ENCODE measurements around the gene ITPKB. TPM values are rescaled to one million over a fixed set of nuclear protein-coding genes. Genes with fewer than 3 reads are reported as not detected.

Gene ITPKB
- total RNA-seq, 1 experiment from 2014 or later = 4.4 TPM

GRCh38 chr1:226636847-226637096 is 102.3 kb downstream of the ITPKB start:
- intact Hi-C loops (cut with micrococcal nuclease; ENCODE audit: unreplicated experiment) = no loop called here
- no peak for TF ChIP-seq CTCF (IDR thresholded peaks at IDR 0.05; ENCODE audit: insufficient read depth in 1 of 2, low read depth in 1 of 2, low read length in 1 of 2, severe bottlenecking in 1 of 2, unreplicated experiment in 1 of 2)
- no peaks in the 10 kb centered on the region for H3K4me1 ChIP-seq
- no peak overlapping the region for H3K4me3 ChIP-seq (ENCODE audit: low read depth, low read length)
- ChIA-PET CTCF (no interaction called here), POLR2A (no interaction called here)
- Mint-ChIP-seq H3K9me3 (ENCODE audit: unreplicated experiment) (no peaks in the 10 kb centered on the region), H3K4me1 (ENCODE audit: low read depth, unreplicated experiment) (no peaks in the 10 kb centered on the region), H3K4me3 (ENCODE audit: unreplicated experiment) (no peak overlapping the region), H3K36me3 (ENCODE audit: insufficient read depth, unreplicated experiment) (no peaks in the 10 kb centered on the region), H3K27me3 (ENCODE audit: insufficient read depth, unreplicated experiment) (no peaks in the 10 kb centered on the region), H3K27ac (ENCODE audit: unreplicated experiment) (no peak overlapping the region)
- no TSS peak for BruUV-seq (replicated peaks)
- no peak for DNase-seq
- no peaks in the 10 kb centered on the region; the same call in 1 of the 2 replicates for H3K36me3 ChIP-seq (ENCODE audit: control insufficient read depth, insufficient read depth, low read length)
- no peaks in the 10 kb centered on the region for H3K27me3 ChIP-seq (replicated peaks; ENCODE audit: control insufficient read depth, insufficient read depth, low read length)
- H3K9me3 ChIP-seq = no peaks in the 10 kb centered on the region

- no peaks in the 10 kb centered on the region for H3K9me3 Mint-ChIP-seq (ENCODE audit: unreplicated experiment)
- no peak overlapping the region for H3K27ac Mint-ChIP-seq (ENCODE audit: unreplicated experiment)
- Histone ChIP-seq H3K9me3 (no peaks in the 10 kb centered on the region), H3K36me3 (ENCODE audit: control insufficient read depth, insufficient read depth, low read length) (no peaks in the 10 kb centered on the region; the same call in 1 of the 2 replicates), H3K4me1 (no peaks in the 10 kb centered on the region), H3K4me3 (ENCODE audit: low read depth, low read length) (no peak overlapping the region), H3K27me3 (replicated peaks; ENCODE audit: control insufficient read depth, insufficient read depth, low read length) (no peaks in the 10 kb centered on the region)
- no peaks in the 10 kb centered on the region for H3K4me1 Mint-ChIP-seq (ENCODE audit: low read depth, unreplicated experiment)
- no peaks in the 10 kb centered on the region for H3K27me3 Mint-ChIP-seq (ENCODE audit: insufficient read depth, unreplicated experiment)
- no peak for TF ChIP-seq CTCF (IDR thresholded peaks at IDR 0.05; ENCODE audit: insufficient read depth in 1 of 2, low read depth in 1 of 2, low read length in 1 of 2, severe bottlenecking in 1 of 2, unreplicated experiment in 1 of 2)
- BruUV-seq (replicated peaks) = no TSS peak
- intact Hi-C loops (cut with micrococcal nuclease; ENCODE audit: unreplicated experiment) = loop anchor here (2.0 kb wide), 2 partner anchors 45 to 211 kb away; no protein-coding TSS in a partner anchor
- H3K4me3 Mint-ChIP-seq (ENCODE audit: unreplicated experiment) = no peak overlapping the region
- no peak for DNase-seq
- ChIA-PET CTCF (interaction anchor here (0.8 kb wide), 2 partner anchors 21 to 44 kb away, joined by 3 read pairs; no protein-coding TSS in a partner anchor), POLR2A (no interaction called here)
- no peaks in the 10 kb centered on the region for H3K36me3 Mint-ChIP-seq (ENCODE audit: insufficient read depth, unreplicated experiment)
Measured at GRCh38 chr1:226635456-226635941, 103.6 kb downstream of the ITPKB start.

- BruUV-seq (replicated peaks) = no TSS peak
- CTCF ChIA-PET = interaction anchor here (0.8 kb wide), 1 partner anchor 45 kb away, joined by 3 read pairs; no protein-coding TSS in a partner anchor
- H3K27me3 Mint-ChIP-seq (ENCODE audit: insufficient read depth, unreplicated experiment) = no peaks in the 10 kb centered on the region
Measured at GRCh38 chr1:226634611-226635246, 104.4 kb downstream of the ITPKB start.

More at GRCh38 chr1:226634611-226635246, 104.4 kb downstream of the ITPKB start:
- POLR2A ChIA-PET = no interaction called here
- Mint-ChIP-seq H3K4me3 (ENCODE audit: unreplicated experiment) (no peak overlapping the region), H3K27ac (ENCODE audit: unreplicated experiment) (no peak overlapping the region), H3K4me1 (ENCODE audit: low read depth, unreplicated experiment) (no peaks in the 10 kb centered on the region), H3K9me3 (ENCODE audit: unreplicated experiment) (no peaks in the 10 kb centered on the region), H3K36me3 (ENCODE audit: insufficient read depth, unreplicated experiment) (no peaks in the 10 kb centered on the region)
- H3K9me3 ChIP-seq = no peaks in the 10 kb centered on the region
- no peak overlapping the region for H3K4me3 ChIP-seq (ENCODE audit: low read depth, low read length)
- no peaks in the 10 kb centered on the region; the same call in 1 of the 2 replicates for H3K36me3 ChIP-seq (ENCODE audit: control insufficient read depth, insufficient read depth, low read length)
- DNase-seq = no peak
- no peak for TF ChIP-seq CTCF (IDR thresholded peaks at IDR 0.05; ENCODE audit: insufficient read depth in 1 of 2, low read depth in 1 of 2, low read length in 1 of 2, severe bottlenecking in 1 of 2, unreplicated experiment in 1 of 2)
- H3K4me1 ChIP-seq = no peaks in the 10 kb centered on the region
- intact Hi-C loops (cut with micrococcal nuclease; ENCODE audit: unreplicated experiment) = loop anchor here (1.0 to 2.0 kb wide), 4 partner anchors 46 to 210 kb away; no protein-coding TSS in a partner anchor
- no peaks in the 10 kb centered on the region for H3K27me3 ChIP-seq (replicated peaks; ENCODE audit: control insufficient read depth, insufficient read depth, low read length)
